ENCODE measurements around the gene ZCWPW2.

- TF ChIP-seq CTCF (IDR thresholded peaks at IDR 0.05; ENCODE audit: low read depth, low read length, missing input control): no peak
- no peak for TF ChIP-seq RAD21 (IDR thresholded peaks at IDR 0.05)
- TF ChIP-seq RXRA (IDR thresholded peaks at IDR 0.05): no peak
- TF ChIP-seq, protein P1, sequence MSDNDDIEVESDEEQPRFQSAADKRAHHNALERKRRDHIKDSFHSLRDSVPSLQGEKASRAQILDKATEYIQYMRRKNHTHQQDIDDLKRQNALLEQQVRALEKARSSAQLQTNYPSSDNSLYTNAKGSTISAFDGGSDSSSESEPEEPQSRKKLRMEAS (IDR thresholded peaks at IDR 0.05): no peak
- TF ChIP-seq, protein P2, sequence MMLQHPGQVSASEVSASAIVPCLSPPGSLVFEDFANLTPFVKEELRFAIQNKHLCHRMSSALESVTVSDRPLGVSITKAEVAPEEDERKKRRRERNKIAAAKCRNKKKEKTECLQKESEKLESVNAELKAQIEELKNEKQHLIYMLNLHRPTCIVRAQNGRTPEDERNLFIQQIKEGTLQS (IDR thresholded peaks at IDR 0.05): no peak
- no peak for TF ChIP-seq SP1 (IDR thresholded peaks at IDR 0.05)
- TF ChIP-seq YY1 (IDR thresholded peaks at IDR 0.05): no peak
- TF ChIP-seq GABPA (IDR thresholded peaks at IDR 0.05 in 1 of 2, conservative IDR thresholded peaks at IDR 0.05 in 1 of 2): no peak
- no peak for TF ChIP-seq TAF1 (conservative IDR thresholded peaks at IDR 0.05)
- no peak for TF ChIP-seq JUND (IDR thresholded peaks at IDR 0.05)
These were observed 40.5 kb downstream of the ZCWPW2 start for GRCh38 chr3:28388978-28389377.
